HG03432 (cell line): Measurements from ENCODE around the gene VEZT.
"Not testable (repeated sequence)": the region's sequence is repeated elsewhere in the genome, so short reads cannot be mapped to it uniquely, and the experiment has no call there.

Experiments
- ATAC-seq: cut with Tn5 transposase; IDR thresholded peaks from one replicate; pipeline ENCODE4 v1.9.1; 2021; ENCODE audit warnings: mild to moderate bottlenecking, moderate library complexity; ENCODE audit not compliant: unreplicated experiment

Gene VEZT

DNA sequence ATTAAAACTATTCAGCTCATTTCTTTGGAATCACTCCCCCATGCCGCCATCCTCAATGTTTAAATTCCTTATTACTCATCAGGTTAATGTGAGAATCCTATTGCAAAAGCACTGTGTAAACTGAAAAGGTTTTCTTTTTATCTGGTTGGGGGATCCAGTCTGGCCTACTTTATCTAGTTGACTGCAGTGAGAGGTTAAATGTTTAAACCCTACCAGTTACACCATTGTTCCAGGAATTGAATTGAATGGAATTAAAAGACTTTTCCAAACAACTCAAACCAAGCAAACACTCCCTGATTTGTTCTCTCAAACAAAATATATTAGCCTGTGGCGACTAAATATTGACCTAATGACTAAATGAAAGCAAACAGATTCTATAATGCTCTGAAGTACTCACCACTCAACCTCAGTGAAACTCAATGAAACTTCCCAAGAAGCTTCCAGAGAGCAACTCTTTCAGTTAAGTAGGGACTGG lies 100.5 kb downstream of the VEZT start:
- no peak for ATAC-seq

GRCh38 chr12:95319694-95320331 lies 102.2 kb downstream of the VEZT start:
- ATAC-seq = no peak

- ATAC-seq = no peak
Measured at GRCh38 chr12:95321516-95322246, 104.1 kb downstream of the VEZT start.

DNA sequence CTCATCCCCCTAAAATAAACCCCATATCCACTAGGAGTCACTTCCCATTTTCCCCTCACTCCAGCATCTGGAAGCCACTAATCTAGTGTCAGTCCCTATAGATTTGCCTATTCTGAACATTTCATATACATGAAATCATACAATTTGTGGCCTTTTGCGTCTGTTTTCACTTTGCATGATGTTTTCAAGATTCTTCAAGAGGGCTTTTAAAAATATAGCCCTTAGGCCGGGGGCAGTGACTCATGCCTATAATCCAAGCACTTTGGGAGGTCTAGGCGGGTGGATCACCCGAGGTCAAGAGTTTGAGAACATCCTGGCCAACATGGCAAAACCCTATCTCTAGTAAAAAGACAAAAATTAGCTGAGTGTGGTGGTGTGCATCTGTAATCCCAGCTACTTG lies 104.7 kb downstream of the VEZT start:
- ATAC-seq = no peak

GRCh38 chr12:95323212-95323611 lies 105.6 kb downstream of the VEZT start:
- ATAC-seq = no peak

GRCh38 chr12:95324246-95324645 lies 106.6 kb downstream of the VEZT start:
- not testable (repeated sequence) for ATAC-seq

- no peak for ATAC-seq
Measured at GRCh38 chr12:95325501-95325900, 107.9 kb downstream of the VEZT start.

DNA sequence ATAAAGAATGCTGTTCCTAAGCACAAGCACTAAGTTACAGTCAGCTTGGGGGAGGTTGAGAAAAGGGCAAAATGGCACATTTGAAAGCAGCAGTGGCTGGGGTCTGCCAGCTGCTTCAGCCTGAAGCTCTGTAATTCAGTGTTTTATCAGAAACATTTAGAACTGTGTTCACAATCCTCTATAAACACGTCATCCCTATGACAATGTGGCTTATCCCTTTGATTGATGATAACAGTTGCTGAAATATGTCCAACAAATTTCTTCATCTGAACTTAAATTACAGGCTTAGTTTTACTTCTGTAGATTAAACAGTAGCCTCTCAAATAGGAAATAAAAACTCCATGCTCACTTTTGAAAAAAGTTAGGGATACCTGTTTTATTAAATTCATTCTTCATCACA lies 108.8 kb downstream of the VEZT start:
- no peak for ATAC-seq

GRCh38 chr12:95326855-95327254 lies 109.2 kb downstream of the VEZT start:
- no peak for ATAC-seq

GRCh38 chr12:95328708-95329107 lies 111.1 kb downstream of the VEZT start:
- no peak for ATAC-seq

- ATAC-seq = no peak
Measured at GRCh38 chr12:95335948-95336347, 118.3 kb downstream of the VEZT start.

DNA sequence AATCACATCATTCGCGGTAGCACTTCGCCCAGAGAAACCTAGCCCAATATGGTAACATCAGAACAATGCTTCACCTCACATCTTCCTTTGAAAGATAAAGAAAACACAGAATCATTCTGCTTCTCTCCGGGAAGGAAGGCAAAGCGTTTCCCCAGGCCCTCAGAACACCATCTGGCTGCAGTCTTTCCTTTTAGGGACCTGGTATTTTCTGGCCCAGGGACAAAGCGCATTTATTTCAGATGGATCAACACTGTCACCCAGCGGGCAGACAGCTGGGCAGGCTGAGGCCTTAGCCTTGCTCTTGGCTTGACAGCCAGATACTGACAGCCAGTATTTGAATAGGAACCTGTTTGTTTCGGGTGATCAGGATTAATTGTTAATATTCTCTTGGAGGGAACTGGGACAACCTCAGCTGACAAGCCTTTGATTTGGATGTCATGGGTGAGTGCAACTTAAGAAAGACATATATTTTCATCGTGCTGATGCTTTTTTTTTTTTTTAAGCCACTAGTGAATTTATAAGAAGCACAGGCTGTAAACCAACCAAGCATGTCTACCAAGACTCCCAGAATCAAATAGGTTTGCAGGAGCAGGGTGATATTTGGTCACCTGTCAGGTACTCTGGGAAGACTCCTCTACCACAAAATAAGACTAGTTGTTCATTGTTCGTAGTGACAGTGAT lies 118.9 kb downstream of the VEZT start:
- no peak for ATAC-seq

- ATAC-seq = no peak
Measured at GRCh38 chr12:95337146-95337545, 119.5 kb downstream of the VEZT start.

GRCh38 chr12:95339086-95339788 lies 121.6 kb downstream of the VEZT start:
- no peak for ATAC-seq

DNA sequence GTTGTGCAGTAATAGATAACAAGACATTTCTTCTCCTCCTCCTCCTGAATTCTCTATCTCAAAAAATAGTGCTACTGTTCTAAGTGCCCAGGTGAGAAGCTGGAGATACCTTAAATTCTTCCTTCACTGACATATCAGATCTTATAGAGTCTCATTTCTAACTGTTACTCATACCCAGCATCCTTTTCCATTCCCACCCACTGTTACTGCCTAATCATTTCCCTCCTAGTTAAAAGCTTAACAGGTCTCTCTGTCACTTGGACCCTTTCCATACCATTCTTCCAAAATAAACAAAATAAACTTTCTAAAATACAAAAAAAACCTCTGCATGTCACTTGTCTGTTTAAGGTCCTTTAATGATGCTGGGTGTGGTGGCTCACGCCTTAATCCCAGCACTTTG lies 124.4 kb downstream of the VEZT start:
- no peak for ATAC-seq

DNA sequence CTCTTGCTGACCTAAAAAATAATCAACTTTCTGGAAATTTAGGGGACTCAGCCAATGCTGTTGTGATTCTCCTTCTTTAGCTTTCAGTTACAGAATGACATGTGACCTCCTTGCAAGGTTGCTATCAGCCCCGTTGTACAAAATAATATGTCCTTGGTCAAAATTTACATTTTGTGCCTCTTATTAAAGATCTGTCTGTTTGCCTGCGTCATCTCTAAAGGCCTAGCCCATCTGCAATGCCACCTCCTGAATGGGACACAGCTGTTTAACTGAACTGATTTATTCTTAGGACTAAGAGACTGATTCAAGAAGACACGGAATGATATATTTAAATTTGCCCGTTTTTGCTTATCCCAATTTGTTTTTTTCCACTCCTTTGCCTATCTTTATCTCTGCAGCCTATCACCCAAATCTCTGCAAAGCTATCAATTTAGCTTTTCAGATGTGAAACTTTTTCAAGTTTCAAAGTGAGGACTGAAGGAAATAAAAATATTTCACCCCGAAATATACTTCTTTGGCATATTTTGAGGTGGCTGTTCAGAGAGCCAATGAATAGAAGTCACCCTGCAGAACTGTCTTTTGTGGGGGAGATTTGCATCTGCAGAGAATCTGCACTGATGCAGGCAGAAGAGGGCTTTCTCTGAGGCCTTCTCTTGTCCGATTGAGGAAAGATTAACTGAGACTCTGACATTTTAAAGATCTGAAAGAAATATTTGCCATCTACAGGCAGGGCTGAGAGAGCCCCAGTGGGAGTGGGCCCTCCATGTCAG lies 126.0 kb downstream of the VEZT start:
- ATAC-seq = no peak

- ATAC-seq = no peak
Measured at GRCh38 chr12:95349291-95349690, 131.7 kb downstream of the VEZT start.

DNA sequence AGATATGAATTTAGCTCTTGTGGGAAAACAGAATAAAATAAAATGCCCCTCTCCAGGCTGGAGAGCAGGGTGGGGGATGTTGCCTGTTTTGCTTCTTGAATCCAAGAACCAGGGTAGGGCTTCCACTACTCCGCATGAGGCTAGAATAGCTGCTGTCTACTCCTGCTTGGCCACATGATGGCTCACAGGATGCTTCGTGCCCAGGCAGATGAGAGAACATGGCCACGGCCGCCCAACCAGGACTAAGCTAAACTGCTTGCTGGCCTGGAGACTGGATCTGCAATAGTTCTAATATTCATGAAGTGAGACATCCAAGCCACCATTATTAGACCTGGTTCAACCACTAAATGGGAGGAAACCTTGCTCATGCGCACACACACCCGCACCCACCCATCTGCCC lies 134.1 kb downstream of the VEZT start:
- ATAC-seq = no peak
